WTC11 (cell line): ENCODE results near the gene CBX2.

Source experiments
- CREB1 ChIP-seq: sonication (generic); formaldehyde crosslinking; IDR thresholded peaks from 2 replicates; pipeline ENCODE4 v1.8.0; 2023; ENCODE audit warnings: mild to moderate bottlenecking, missing genetic modification reagents
- CREM ChIP-seq: sonication (generic); formaldehyde crosslinking; IDR thresholded peaks from 2 replicates; pipeline ENCODE4 v1.8.1; 2022; ENCODE audit warnings: mild to moderate bottlenecking, missing genetic modification reagents, moderate library complexity
- ETV6 ChIP-seq: sonication (generic); formaldehyde crosslinking; IDR thresholded peaks from 2 replicates; pipeline ENCODE4 v1.8.1; 2022; ENCODE audit warnings: mild to moderate bottlenecking, missing genetic modification reagents
- JUN ChIP-seq: sonication (generic); formaldehyde crosslinking; IDR thresholded peaks from 2 replicates; pipeline ENCODE4 v1.8.0; 2023; ENCODE audit warnings: mild to moderate bottlenecking, missing genetic modification reagents
- ZNF671 ChIP-seq: fragments of 250-450 bp; sonication (Bioruptor Pico); IDR thresholded peaks from 2 replicates; pipeline ENCODE4 v1.8.0; 2021; ENCODE audit warnings: mild to moderate bottlenecking
- TF ChIP-seq, protein P1 (sequence below): fragments of 200-600 bp; IDR thresholded peaks from 2 replicates; pipeline ENCODE4 v1.8.0; 2022; ENCODE audit warnings: antibody characterized with exemption
- TF ChIP-seq, protein P2 (sequence below): sonication (generic); formaldehyde crosslinking; IDR thresholded peaks from 2 replicates; pipeline ENCODE4 v1.8.1; 2023; ENCODE audit warnings: mild to moderate bottlenecking, missing genetic modification reagents, moderate library complexity
- TF ChIP-seq, protein P3 (sequence below): sonication (generic); formaldehyde crosslinking; IDR thresholded peaks from 2 replicates; pipeline ENCODE4 v1.8.1; 2023; ENCODE audit warnings: mild to moderate bottlenecking, missing genetic modification reagents
- TF ChIP-seq, protein P4 (sequence below): sonication (generic); formaldehyde crosslinking; IDR thresholded peaks from 2 replicates; pipeline ENCODE4 v1.8.0; 2022; ENCODE audit warnings: missing genetic modification reagents

DNA sequence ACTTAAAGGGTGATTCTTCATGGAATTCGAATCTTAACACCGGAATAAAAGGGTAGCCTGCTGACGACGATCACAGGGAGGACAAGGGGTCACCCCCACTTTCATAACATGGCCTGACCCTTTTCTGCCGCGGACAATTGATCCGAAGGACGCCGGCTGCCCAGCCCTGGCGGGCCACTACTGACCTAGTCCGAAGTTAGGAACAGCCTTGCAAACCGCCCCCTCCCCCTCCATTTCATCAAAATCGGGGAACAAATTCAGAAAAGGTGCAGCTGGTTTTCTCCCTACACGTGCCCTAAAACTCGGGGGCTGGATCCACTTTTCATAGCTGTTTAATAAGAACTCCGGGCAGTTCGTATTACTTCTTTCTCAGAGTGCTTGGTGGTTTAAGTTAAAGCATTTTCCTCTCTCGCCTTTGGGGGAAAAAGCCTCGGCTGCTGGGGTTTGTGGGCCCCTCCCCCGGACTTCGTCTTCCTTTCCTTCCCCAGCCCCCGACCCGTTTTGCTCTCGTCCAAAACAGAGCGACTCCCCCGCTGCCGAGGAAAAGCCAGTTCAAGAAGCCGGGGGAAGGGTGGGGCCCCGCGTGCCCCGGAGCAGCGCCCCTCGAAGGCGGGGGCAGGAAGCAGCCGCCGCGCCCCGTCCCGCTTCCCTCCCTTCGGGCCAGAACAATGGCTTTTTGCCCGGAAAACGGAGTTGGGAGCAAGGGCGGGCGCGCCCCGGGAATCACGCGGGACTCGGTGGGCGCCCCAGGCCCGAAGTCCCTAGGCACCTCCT lies 641 bp upstream of the CBX2 start:
- TF ChIP-seq, protein P1, sequence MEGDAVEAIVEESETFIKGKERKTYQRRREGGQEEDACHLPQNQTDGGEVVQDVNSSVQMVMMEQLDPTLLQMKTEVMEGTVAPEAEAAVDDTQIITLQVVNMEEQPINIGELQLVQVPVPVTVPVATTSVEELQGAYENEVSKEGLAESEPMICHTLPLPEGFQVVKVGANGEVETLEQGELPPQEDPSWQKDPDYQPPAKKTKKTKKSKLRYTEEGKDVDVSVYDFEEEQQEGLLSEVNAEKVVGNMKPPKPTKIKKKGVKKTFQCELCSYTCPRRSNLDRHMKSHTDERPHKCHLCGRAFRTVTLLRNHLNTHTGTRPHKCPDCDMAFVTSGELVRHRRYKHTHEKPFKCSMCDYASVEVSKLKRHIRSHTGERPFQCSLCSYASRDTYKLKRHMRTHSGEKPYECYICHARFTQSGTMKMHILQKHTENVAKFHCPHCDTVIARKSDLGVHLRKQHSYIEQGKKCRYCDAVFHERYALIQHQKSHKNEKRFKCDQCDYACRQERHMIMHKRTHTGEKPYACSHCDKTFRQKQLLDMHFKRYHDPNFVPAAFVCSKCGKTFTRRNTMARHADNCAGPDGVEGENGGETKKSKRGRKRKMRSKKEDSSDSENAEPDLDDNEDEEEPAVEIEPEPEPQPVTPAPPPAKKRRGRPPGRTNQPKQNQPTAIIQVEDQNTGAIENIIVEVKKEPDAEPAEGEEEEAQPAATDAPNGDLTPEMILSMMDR, result no peak
- TF ChIP-seq, protein P2, sequence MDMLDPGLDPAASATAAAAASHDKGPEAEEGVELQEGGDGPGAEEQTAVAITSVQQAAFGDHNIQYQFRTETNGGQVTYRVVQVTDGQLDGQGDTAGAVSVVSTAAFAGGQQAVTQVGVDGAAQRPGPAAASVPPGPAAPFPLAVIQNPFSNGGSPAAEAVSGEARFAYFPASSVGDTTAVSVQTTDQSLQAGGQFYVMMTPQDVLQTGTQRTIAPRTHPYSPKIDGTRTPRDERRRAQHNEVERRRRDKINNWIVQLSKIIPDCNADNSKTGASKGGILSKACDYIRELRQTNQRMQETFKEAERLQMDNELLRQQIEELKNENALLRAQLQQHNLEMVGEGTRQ, result no peak
- peak; percentile 37; the same call in 1 of the 2 replicates for TF ChIP-seq ETV6
- TF ChIP-seq, protein P3, sequence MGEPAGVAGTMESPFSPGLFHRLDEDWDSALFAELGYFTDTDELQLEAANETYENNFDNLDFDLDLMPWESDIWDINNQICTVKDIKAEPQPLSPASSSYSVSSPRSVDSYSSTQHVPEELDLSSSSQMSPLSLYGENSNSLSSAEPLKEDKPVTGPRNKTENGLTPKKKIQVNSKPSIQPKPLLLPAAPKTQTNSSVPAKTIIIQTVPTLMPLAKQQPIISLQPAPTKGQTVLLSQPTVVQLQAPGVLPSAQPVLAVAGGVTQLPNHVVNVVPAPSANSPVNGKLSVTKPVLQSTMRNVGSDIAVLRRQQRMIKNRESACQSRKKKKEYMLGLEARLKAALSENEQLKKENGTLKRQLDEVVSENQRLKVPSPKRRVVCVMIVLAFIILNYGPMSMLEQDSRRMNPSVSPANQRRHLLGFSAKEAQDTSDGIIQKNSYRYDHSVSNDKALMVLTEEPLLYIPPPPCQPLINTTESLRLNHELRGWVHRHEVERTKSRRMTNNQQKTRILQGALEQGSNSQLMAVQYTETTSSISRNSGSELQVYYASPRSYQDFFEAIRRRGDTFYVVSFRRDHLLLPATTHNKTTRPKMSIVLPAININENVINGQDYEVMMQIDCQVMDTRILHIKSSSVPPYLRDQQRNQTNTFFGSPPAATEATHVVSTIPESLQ (CRISPR knock-in tag), result no peak
- no peak for TF ChIP-seq CREB1 (CRISPR knock-in tag)
- no peak for TF ChIP-seq JUN (CRISPR knock-in tag)
- TF ChIP-seq, protein P4, sequence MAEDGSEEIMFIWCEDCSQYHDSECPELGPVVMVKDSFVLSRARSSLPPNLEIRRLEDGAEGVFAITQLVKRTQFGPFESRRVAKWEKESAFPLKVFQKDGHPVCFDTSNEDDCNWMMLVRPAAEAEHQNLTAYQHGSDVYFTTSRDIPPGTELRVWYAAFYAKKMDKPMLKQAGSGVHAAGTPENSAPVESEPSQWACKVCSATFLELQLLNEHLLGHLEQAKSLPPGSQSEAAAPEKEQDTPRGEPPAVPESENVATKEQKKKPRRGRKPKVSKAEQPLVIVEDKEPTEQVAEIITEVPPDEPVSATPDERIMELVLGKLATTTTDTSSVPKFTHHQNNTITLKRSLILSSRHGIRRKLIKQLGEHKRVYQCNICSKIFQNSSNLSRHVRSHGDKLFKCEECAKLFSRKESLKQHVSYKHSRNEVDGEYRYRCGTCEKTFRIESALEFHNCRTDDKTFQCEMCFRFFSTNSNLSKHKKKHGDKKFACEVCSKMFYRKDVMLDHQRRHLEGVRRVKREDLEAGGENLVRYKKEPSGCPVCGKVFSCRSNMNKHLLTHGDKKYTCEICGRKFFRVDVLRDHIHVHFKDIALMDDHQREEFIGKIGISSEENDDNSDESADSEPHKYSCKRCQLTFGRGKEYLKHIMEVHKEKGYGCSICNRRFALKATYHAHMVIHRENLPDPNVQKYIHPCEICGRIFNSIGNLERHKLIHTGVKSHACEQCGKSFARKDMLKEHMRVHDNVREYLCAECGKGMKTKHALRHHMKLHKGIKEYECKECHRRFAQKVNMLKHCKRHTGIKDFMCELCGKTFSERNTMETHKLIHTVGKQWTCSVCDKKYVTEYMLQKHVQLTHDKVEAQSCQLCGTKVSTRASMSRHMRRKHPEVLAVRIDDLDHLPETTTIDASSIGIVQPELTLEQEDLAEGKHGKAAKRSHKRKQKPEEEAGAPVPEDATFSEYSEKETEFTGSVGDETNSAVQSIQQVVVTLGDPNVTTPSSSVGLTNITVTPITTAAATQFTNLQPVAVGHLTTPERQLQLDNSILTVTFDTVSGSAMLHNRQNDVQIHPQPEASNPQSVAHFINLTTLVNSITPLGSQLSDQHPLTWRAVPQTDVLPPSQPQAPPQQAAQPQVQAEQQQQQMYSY (CRISPR knock-in tag), result no peak
- TF ChIP-seq CREM (CRISPR knock-in tag), result no peak
- no peak for TF ChIP-seq ZNF671 (CRISPR knock-in tag)
